VCaP (cell line): ENCODE measurements around the gene ASPG.
A peak's percentile ranks its signal among the peaks of the same experiment; 100 is the strongest.

ENCODE experiments used
- H3K27ac ChIP-seq: fragments of 450-650 bp; 2 replicates; pipeline ENCODE4 v1.5.1; 2017
- TF ChIP-seq, protein P1 (sequence below): fragments of 450-650 bp; conservative IDR thresholded peaks from 2 replicates; pipeline ENCODE4 v1.5.1; 2017; ENCODE audit warnings: mild to moderate bottlenecking, moderate library complexity

Gene ASPG

DNA sequence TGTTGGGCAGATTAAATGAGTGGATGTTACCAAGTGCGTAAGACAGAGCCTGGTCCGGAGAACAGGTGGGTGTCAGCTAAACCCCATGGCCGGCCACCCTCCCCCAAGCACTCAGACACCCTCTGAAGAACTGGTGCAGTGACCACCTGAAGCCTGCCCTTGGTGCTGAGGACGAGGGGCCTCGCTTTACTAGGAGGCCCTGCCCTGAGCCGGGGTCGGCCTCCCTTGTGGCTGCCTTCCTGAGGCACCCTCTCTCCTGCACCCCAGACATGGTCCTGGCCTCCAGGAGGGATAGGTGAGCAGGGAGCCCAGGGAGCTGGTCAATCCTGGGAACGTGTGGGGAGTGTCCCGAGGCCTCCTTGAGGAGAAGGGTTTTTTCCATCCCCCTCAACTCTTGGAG is 48.0 kb downstream of the ASPG start:
- TF ChIP-seq, protein P1, sequence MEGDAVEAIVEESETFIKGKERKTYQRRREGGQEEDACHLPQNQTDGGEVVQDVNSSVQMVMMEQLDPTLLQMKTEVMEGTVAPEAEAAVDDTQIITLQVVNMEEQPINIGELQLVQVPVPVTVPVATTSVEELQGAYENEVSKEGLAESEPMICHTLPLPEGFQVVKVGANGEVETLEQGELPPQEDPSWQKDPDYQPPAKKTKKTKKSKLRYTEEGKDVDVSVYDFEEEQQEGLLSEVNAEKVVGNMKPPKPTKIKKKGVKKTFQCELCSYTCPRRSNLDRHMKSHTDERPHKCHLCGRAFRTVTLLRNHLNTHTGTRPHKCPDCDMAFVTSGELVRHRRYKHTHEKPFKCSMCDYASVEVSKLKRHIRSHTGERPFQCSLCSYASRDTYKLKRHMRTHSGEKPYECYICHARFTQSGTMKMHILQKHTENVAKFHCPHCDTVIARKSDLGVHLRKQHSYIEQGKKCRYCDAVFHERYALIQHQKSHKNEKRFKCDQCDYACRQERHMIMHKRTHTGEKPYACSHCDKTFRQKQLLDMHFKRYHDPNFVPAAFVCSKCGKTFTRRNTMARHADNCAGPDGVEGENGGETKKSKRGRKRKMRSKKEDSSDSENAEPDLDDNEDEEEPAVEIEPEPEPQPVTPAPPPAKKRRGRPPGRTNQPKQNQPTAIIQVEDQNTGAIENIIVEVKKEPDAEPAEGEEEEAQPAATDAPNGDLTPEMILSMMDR, result no peak
- no peak overlapping the region for H3K27ac ChIP-seq

DNA sequence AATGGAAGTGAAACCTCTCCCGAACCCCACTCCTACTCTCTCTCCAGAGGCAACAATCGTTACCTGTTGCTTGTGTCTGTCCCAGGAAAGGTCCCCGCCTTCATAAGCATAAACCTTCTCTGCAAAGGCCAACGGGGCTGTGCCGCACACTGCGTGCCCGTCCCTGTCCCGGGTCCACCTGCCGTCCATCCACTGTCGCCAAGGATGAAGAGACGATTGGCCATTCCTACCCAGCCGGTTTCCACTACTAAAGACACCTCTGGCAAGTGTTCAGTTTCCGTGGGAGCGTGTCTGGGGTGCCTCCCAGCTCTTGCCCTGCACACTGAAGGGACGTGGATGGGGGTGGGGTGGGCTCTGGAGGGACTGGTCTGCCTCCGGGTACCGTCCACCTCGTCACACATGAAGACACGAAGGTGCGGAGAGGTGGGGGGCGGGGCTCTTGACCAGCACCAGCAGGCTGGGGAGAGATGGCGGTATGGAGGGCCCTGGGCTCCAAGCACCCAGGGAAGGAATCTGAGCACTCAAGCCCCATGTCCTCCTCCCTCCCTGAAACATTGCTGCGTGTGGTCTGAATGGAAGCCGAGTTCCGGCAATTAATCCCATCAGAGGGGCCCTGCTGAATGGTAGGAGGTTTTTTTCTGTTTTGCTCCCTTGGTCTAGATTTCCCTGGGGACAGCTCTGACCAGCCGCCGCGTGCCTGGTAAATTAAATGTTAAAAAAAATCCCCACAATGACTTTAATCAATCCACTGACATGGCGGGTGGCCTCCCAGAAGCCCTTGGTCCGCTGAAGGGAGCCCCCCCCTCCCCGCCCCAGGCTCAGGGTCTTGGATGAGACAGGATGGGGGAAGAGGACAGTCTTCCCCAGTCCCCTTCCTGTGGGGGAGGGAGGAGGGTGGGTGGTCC is 48.8 kb downstream of the ASPG start:
- H3K27ac ChIP-seq, result no peak overlapping the region
- TF ChIP-seq, protein P1, result no peak

DNA sequence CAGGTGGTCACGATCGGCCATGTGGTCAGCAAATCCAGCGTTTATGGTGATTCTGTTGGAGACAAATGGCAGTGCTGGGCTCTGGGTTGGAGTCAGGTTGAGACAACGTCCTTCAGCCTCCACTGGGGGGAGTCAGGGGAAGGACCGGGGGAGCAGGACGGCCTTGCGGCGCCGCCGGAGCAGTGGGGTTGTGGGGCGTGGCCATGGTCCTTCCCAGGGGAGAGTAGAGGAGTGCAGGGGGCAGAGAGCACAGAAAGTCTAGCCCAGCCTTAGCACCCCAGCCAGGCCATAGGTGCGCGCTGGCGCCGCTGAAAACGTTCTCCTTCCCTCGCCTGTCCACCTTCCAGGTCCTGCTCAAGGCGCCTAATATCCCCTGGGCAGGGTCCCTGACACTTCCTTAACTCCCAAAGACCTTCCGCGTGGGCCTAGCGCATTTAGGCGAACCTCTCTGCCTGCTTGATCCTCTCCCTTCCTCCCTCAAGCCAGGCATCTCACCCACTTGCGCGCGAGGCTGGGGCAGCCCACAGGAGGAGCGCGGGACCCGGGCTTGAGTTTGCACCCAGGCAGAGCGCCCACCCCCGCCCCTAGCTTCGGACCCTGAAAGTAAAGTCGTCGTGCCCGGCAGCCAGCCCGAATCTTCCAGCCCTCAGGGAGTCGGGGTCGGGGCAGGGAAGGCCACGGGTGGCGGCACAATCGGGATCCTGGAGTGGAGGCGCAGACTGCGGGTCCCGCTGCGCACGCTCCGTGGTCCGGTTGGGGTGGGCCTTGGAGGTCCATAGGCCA is 49.8 kb downstream of the ASPG start:
- H3K27ac ChIP-seq, result no peak overlapping the region
- TF ChIP-seq, protein P1, result peak; percentile 53

DNA sequence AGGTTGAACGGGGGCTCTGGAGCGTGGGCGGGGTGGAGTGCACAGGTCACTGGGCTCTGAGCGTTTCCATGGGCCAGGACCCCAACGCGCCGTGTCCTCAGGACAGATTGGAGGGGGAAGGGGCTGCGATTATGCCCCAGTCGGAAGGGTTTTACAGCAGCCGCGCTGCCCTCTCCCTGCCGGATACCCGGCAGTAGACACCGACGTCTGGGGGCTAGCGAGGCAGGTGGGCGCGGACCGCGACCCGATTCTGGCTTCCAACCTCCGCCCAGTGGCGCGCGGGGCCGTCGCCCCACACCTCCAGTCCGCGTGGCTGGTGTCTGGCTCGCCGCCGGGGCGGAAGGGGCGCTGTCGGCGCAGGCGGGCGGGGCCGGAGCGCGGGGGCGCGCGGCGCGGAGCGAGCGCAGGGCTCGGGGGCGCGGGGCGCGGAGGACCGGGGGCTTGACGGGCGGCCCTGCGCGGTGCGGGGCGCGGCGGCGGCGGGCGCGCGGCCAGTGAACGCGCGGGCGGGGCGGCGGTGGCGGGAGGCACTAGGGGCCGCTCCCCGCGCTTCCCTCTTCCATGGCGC is 50.5 kb downstream of the ASPG start:
- TF ChIP-seq, protein P1, result peak; percentile 41
- no peak overlapping the region for H3K27ac ChIP-seq

DNA sequence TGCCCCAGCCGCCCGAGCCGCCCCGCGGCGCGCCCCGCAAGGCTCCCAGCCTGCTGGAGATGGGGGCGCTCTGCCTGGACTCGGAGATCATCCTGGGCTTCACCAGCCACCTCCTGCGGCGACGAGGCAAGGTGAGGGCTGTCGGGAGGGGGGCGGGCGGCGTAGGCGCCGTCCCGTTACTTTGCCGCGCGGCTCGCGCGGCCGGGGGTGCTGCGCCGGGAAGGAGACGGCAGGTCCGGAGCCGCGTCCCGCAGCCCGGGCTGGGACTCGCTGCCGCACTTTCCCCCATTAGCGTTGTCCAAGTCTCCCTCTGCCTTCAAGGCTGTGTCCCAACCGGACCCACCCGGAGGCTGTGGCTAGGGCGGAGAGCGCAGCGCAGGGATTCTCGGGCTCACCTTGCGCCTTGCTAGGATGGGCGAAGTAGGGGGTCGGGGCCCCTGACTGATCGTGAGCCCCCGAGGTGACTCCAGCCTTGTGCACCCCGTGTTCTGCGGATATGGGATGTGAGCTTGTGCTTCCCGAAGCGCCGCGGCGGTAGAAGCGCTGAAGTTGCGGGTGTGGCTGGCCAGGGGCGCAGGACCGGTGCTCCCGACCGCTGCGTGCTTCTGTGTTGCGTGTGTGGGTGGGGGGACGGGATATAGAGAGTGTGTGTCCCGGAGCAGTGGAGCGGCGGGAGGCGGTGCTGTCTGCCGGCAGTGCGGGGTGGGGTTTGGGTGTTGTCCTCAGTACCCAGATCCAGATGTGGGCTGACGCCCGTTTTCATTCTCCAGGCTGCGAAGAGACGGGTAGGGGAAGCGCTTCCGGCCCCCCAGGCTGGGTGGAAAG is 51.2 kb downstream of the ASPG start:
- TF ChIP-seq, protein P1, result no peak
- H3K27ac ChIP-seq, result no peak overlapping the region

DNA sequence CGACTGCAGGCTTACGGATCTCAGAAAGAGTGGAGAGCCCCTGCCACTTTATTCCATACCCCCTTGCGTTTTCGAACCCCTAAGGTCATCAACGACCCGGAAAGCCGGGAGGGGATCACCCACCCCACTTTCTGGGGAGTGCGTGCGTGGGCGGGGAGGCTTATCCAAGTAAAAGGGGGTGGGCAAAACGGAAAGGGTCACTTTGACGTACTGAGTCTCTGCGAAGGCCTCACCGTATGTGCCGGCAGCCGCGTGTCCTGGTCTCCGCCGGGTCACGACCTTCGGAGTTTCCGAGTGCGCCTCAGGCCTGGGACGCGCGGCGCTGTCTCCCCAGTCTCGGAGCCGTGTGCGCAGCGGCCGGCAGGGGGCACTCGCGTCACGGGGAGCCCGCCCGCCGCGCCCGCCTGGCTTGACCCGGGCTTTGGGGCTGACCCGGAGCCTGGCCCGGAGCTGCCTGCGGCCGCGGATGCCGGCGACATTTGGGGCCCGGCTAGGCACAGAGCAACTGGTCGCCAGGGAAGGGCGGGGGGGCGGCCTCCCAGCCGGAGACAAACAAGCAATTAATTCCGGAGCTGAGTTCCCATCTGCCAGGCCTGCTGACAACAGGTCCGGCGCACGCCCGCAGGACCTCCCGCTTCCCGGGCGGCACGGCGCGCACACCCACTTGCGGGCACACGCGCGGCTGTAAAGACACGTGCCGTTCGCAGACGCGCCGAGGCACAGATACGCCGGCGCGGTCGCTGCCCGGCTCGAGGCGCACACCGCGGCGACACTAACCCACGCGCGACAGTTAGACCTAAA is 52.0 kb downstream of the ASPG start:
- H3K27ac ChIP-seq, result peak overlapping the region; percentile 52; the same call in 1 of the 2 replicates
- TF ChIP-seq, protein P1, result peak; percentile 95
